Pancreas (tissue), 10 donors: ENCODE data around the gene PTPN1. TPM values are rescaled to one million over a fixed set of nuclear protein-coding genes. Genes with fewer than 3 reads are reported as not detected.

Experiments
- ATAC-seq, 4 donors: fragments of 200-7000 bp; cut with Tn5 transposase; one replicate each; pipeline versions ENCODE4 v1.8.0 to v1.9.1; 2020; ENCODE audit warnings: mild to moderate bottlenecking in 4 of 4, moderate library complexity in 4 of 4
- DNase-seq, 6 donors: peaks; one replicate each; pipeline ENCODE4 v3.0.0-alpha.2; 2020
- FAIRE-seq: peaks from 2 replicates; lab custom pipeline; 2012; peaks lifted over from hg19 to GRCh38; lab: Jason Lieb, UNC
- H3K27ac ChIP-seq, 4 donors: fragments of 200-600 bp; sonication (generic); 1 replicate in 3 of 4; 2 replicates in 1 of 4; pipeline versions ENCODE4 v1.5.0 to v1.8.0; 2020
- H3K27me3 ChIP-seq, 4 donors: fragments of 200-600 bp; one replicate each; pipeline ENCODE4 v1.8.0; 2021
- H3K36me3 ChIP-seq, 3 donors: fragments of 200-600 bp; sonication (generic) in 1 of 3; one replicate each; pipeline versions ENCODE4 v1.5.0 to v1.8.0; 2020 to 2021
- H3K4me1 ChIP-seq, 3 donors: fragments of 200-600 bp; one replicate each; pipeline ENCODE4 v1.8.0; 2021
- H3K4me3 ChIP-seq, 4 donors: fragments of 200-600 bp; sonication (generic) in 2 of 4; one replicate each; pipeline versions ENCODE4 v1.5.0 to v1.8.0; 2020 to 2021
- H3K9me3 ChIP-seq, 4 donors: fragments of 200-600 bp; one replicate each; pipeline ENCODE4 v1.8.0; 2021
- WGBS, 2 donors: extraction: QIAGEN DNeasy Blood & Tissue Kit; methylation state at CpG; one replicate each; pipeline ENCODE4 v1.1.7; 2013; 5-methylcytosine and 5-hydroxymethylcytosine counted together
- intact Hi-C, 3 donors: fragments of 100-400 bp; cut with DNase I; formaldehyde crosslinking; loops; one replicate each; pipeline versions ENCODE4 v1.11.1 to v1.14.2; 2022
- polyA plus RNA-seq, 2 donors: library from polyadenylated mRNA; stranded (reverse); fragments of 200-250 nt; gene quantifications; one replicate each; pipeline ENCODE4 v1.2.3, GENCODE V29; 2013
- total RNA-seq, 6 donors: library from RNA; stranded (reverse); fragmentation: NEBNext Ultra II Directional in 4 of 6; extraction: Animal tissue kit (Norgen Biotek cat#: 25700) in 4 of 6; gene quantifications; one replicate each; pipeline versions ENCODE4 v1.2.1 to v1.2.4, GENCODE V29; 2021 to 2023
- TF ChIP-seq, protein P1 (sequence below), 4 donors: fragments of 200-600 bp; sonication (generic) in 3 of 4; IDR thresholded peaks; one replicate each; pipeline versions ENCODE4 v1.5.0 to v1.8.0; 2021; ENCODE audit warnings: antibody characterized with exemption in 4 of 4
- donor health status: healthy with polysubstance abuse.
- donor health status: DM: no; HTN: no; CAD: no; lungs with moderate emphysema.
- donor health status: DM: no; HTN: no; CAD: no.
- donor health status: control.
- donor health status: control.
- donor health status: Bipolar disorder and iron deficiency.
- donor health status: DM: yes; HTN: yes; CAD: no.
- donor health status: DM: no; HTN: no; CAD: no.
- donor health status: DM: no; HTN: no; CAD: no.
- donor health status: DM: yes; HTN: yes; CAD: no.

The PTPN1 gene
- total and polyA plus RNA-seq, 8 donors, result 6.0 to 12.4 (median 8.6) TPM

DNA sequence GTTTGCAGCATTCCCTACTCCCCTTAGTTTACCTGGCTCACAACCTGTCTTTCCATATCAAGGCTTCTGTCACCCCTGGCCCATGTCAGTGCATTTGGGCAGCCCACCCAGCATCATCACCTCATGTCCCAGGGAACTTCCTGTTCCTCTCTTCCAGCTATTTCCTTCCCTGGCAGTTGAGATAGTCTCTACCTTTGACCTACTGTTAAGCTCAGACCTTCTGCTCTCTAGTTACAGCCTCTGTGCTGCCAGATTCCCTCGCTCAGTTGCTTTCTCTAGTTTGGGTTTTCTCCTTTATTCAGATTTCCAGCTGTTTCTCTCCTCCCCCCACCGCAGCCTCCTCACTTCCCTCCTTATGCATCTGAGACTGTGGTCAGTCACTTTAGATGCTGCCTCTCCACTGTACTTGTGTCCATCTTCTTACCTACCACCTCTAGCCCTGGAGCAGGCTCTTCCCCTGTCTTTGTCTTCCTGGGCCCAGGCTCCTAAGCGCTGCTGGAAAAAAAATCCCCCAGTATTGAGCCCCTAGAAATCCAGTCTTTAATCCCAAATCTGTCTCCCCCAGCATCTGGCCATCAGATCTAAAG is 16.3 kb downstream of the PTPN1 start:
- TF ChIP-seq, protein P1, sequence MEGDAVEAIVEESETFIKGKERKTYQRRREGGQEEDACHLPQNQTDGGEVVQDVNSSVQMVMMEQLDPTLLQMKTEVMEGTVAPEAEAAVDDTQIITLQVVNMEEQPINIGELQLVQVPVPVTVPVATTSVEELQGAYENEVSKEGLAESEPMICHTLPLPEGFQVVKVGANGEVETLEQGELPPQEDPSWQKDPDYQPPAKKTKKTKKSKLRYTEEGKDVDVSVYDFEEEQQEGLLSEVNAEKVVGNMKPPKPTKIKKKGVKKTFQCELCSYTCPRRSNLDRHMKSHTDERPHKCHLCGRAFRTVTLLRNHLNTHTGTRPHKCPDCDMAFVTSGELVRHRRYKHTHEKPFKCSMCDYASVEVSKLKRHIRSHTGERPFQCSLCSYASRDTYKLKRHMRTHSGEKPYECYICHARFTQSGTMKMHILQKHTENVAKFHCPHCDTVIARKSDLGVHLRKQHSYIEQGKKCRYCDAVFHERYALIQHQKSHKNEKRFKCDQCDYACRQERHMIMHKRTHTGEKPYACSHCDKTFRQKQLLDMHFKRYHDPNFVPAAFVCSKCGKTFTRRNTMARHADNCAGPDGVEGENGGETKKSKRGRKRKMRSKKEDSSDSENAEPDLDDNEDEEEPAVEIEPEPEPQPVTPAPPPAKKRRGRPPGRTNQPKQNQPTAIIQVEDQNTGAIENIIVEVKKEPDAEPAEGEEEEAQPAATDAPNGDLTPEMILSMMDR (IDR thresholded peaks at IDR 0.05), result no peak
- Histone ChIP-seq H3K4me3 (no peak overlapping the region), H3K36me3 (no peaks in the 10 kb centered on the region), H3K27me3 (no peaks in the 10 kb centered on the region), H3K27ac (no peak overlapping the region), H3K4me1 (no peaks in the 10 kb centered on the region), H3K9me3 (no peaks in the 10 kb centered on the region)
- peak in 1 of 4 donors; percentile 20 for ATAC-seq
- intact Hi-C loops, result no loop called here
- WGBS, 2 donors, result 84 to 89% methylated on average over 3 of the region's 3 CpGs
- FAIRE-seq, result no peak
- DNase-seq, result no peak

DNA sequence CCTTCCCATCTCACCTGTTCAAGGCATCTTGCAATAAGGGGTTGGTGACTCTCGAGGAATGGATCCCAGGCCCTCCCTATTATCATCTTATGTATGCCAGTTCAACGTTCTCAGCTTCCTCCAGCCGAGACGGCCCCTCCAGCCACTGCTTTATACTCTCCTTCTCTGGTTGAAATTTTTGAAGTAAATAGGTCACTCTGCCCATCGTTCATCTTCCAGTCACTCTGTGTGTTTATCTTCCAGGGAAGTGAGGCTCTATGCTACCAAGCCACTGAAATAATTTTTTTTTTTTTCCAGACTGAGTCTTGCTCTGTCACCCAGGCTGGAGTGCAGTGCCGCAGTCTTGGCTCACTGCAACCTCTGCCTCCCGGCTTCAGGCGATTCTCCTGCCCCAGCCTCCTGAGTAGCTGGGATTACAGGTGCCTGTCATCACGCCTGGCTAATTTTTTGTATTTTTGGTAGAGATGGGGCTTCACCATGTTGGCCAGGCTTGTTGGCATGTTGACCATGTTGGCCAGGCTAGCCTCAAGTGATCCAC is 17.0 kb downstream of the PTPN1 start:
- intact Hi-C loops, result no loop called here
- no peaks in the 10 kb centered on the region for H3K4me1 ChIP-seq
- DNase-seq (no peak), FAIRE-seq (no peak), ATAC-seq (peak in 2 of 4 donors; percentile 40 to 54)
- no peaks in the 10 kb centered on the region for H3K27me3 ChIP-seq
- no peak overlapping the region for H3K27ac ChIP-seq
- WGBS, 2 donors, result 82 to 87% methylated on average over 9 of the region's 9 CpGs
- H3K9me3 ChIP-seq, result no peaks in the 10 kb centered on the region
- no peaks in the 10 kb centered on the region for H3K36me3 ChIP-seq
- no peak overlapping the region for H3K4me3 ChIP-seq
- TF ChIP-seq, protein P1 (IDR thresholded peaks at IDR 0.05), result no peak

DNA sequence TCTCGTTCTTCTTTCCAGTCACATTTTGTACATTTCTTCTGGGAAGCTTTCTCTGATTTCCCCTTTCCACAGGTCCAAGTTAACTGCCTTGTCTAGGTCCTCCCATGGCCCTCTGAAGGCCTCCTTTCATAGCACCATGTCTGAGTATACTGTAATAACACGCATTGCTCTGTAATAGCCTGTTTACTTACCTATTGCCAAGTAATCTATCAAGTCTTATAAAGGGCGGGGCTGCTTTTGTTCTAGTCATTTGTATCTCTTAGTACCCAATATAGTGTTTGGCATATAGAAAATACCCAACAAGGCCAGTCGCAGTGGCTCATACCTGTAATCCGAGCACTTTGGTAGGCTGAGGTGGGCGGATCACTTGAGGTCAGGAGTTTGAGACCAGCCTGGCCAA is 17.9 kb downstream of the PTPN1 start:
- Histone ChIP-seq H3K4me3 (no peak overlapping the region), H3K9me3 (no peaks in the 10 kb centered on the region), H3K4me1 (no peaks in the 10 kb centered on the region), H3K36me3 (no peaks in the 10 kb centered on the region), H3K27ac (no peak overlapping the region), H3K27me3 (no peaks in the 10 kb centered on the region)
- TF ChIP-seq, protein P1 (IDR thresholded peaks at IDR 0.05), result no peak
- intact Hi-C loops, result no loop called here
- no peak for FAIRE-seq
- ATAC-seq, result peak in 1 of 4 donors; percentile 18
- 78 to 88% methylated on average over 6 of the region's 6 CpGs for WGBS, 2 donors
- no peak for DNase-seq

DNA sequence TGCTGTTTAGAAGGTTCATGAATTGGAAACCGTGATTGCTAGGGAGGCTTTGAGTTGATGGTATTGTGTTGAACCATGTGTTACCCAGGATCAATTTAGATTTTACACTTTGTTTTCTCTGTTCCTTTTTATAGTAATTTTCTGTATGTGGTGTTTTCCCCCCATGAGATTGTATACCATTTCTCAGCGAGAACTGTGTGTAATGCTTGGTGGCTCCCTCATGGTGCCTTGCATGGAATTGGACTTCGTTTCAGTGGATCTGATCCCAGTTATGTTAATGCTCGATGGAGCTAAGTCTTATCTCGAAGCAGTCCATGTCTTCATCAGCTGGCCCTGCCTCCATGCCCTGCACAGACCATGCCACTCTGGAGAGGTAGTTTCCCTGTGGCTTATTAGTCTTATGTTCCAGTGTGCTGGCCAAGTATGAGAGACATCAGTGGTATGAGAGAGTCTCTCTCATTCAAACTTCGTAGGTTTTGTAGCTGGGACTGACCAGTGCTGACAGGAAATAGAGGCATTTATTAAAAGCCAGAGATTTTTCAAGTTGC is 18.7 kb downstream of the PTPN1 start:
- 62 to 65% methylated on average over 6 of the region's 6 CpGs for WGBS, 2 donors
- Histone ChIP-seq H3K4me1 (no peaks in the 10 kb centered on the region), H3K4me3 (no peak overlapping the region), H3K27ac (no peak overlapping the region), H3K9me3 (no peaks in the 10 kb centered on the region), H3K27me3 (no peaks in the 10 kb centered on the region), H3K36me3 (no peaks in the 10 kb centered on the region)
- ATAC-seq, result peak in 2 of 4 donors; percentile 15 to 22
- FAIRE-seq, result no peak
- TF ChIP-seq, protein P1 (IDR thresholded peaks at IDR 0.05), result no peak
- intact Hi-C loops, result no loop called here
- DNase-seq, result no peak

DNA sequence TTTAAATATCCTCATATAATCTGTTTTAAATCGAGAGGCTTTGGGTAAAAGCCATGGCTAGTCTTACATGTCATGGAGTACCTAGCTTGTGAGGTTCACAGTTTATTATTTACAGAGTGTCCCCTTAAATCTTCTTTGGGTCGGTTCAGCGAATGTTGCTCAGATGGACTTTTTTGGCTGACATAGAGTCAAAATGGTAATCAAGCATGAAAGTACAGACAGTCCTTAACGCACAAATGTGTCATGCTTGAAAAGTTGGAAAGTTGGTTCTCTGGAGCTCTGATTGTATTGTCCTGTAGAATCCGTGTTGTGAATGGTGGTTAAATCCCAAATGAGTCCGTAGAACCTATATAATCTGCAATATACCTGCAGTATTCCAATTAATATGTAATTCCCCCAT is 22.0 kb downstream of the PTPN1 start:
- no peak for FAIRE-seq
- intact Hi-C loops, result no loop called here
- H3K27ac ChIP-seq, result no peak overlapping the region
- no peaks in the 10 kb centered on the region for H3K9me3 ChIP-seq
- H3K4me1 ChIP-seq, result no peaks in the 10 kb centered on the region
- H3K36me3 ChIP-seq, result no peaks in the 10 kb centered on the region
- ATAC-seq, result no peak
- TF ChIP-seq, protein P1 (IDR thresholded peaks at IDR 0.05), result no peak
- H3K27me3 ChIP-seq, result no peaks in the 10 kb centered on the region
- H3K4me3 ChIP-seq, result no peak overlapping the region
- WGBS, 2 donors, result 89 to 90% methylated on average over 6 of the region's 6 CpGs
- DNase-seq, result no peak
